ENCODE measurements around the gene CLASP2. TPM values are rescaled to one million over a fixed set of nuclear protein-coding genes. Genes with fewer than 3 reads are reported as not detected.
"Not testable (repeated sequence)": the region's sequence is repeated elsewhere in the genome, so short reads cannot be mapped to it uniquely, and the experiment has no call there.

CLASP2 gene
- total and polyA plus RNA-seq, 5 donors from 2014 or later, result 7.9 to 65.9 (median 13.3) TPM

DNA sequence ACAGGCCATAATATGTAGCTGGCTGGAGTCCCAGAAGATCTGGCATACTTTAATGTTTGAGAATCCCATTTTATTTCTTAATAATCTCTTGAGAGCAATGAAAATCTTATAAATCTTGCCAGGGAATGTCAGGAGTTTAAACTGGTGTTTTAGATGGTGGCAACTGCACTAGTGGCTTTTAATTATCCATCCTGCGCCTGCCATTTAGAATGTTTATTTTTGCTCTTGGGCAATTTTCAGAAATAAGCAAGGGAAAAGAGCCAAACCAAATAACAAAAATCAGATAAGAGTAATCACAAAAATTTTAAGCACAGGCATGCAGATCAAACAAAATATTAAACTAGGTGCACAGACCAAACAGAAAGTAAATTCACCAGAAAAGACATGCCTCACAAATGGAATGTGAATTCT lies 235.9 kb downstream of the CLASP2 start:
- H3K27me3 ChIP-seq (ENCODE audit: control insufficient read depth, insufficient read depth, low read length), result no peaks in the 10 kb centered on the region
- DNase-seq, result no peak
- no peaks in the 10 kb centered on the region for H3K4me1 Mint-ChIP-seq
- H3K4me3 ChIP-seq (ENCODE audit: low read depth, low read length), result no peak overlapping the region
- H3K4me1 ChIP-seq (ENCODE audit: control insufficient read depth, insufficient read depth, low read length, poor library complexity, severe bottlenecking), result no peaks in the 10 kb centered on the region
- peaks cover 3% of the 10 kb centered on the region for H3K36me3 Mint-ChIP-seq
- H3K9me3 Mint-ChIP-seq, result no peaks in the 10 kb centered on the region
- H3K9me3 ChIP-seq (ENCODE audit: control insufficient read depth in 2 of 2, low read length in 2 of 2), result no peaks in the 10 kb centered on the region
- no peak overlapping the region for H3K27ac ChIP-seq (ENCODE audit: insufficient read depth, low read length, poor library complexity, severe bottlenecking)
- ATAC-seq (ENCODE audit: low read depth in 2 of 2), result no peak
- H3K27me3 Mint-ChIP-seq, result no peaks in the 10 kb centered on the region
- H3K4me3 Mint-ChIP-seq, result no peak overlapping the region
- H3K27ac Mint-ChIP-seq, result no peak overlapping the region
- H3K36me3 ChIP-seq (ENCODE audit: control insufficient read depth, insufficient read depth, low read length), result no peaks in the 10 kb centered on the region

DNA sequence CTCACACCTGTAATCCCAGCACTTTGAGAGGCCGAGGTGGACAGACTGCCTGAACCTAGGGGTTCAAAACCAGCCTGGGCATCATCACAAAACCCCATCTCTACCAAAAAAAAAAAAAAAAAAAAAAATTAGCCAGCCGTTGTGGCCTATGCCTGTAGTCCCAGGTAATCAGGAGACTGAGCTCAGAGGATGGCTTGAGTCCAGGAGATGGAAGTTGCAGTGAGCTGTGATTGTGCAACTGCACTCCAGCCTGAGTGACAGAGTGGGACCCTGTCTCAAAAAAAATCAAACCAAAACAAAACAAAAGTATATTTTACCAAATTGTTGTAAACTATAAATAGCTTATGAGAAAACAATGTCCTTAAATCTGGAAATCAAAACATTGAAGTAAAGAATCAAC lies 243.2 kb downstream of the CLASP2 start:
- no peak for ATAC-seq (ENCODE audit: low read depth in 2 of 2)
- Histone ChIP-seq H3K27ac (ENCODE audit: insufficient read depth, low read length, poor library complexity, severe bottlenecking) (no peak overlapping the region), H3K9me3 (ENCODE audit: control insufficient read depth in 2 of 2, low read length in 2 of 2) (no peaks in the 10 kb centered on the region), H3K4me3 (ENCODE audit: low read depth, low read length) (no peak overlapping the region), H3K27me3 (ENCODE audit: control insufficient read depth, insufficient read depth, low read length) (no peaks in the 10 kb centered on the region), H3K4me1 (ENCODE audit: control insufficient read depth, insufficient read depth, low read length, poor library complexity, severe bottlenecking) (no peaks in the 10 kb centered on the region), H3K36me3 (ENCODE audit: control insufficient read depth, insufficient read depth, low read length) (no peaks in the 10 kb centered on the region)
- peaks cover 3% of the 10 kb centered on the region for H3K36me3 Mint-ChIP-seq
- H3K4me3 Mint-ChIP-seq, result no peak overlapping the region
- no peaks in the 10 kb centered on the region for H3K9me3 Mint-ChIP-seq
- H3K4me1 Mint-ChIP-seq, result no peaks in the 10 kb centered on the region
- DNase-seq, result no peak
- H3K27ac Mint-ChIP-seq, result no peak overlapping the region
- no peaks in the 10 kb centered on the region for H3K27me3 Mint-ChIP-seq

- Histone ChIP-seq H3K4me3 (ENCODE audit: low read depth, low read length) (no peak overlapping the region), H3K36me3 (ENCODE audit: control insufficient read depth, insufficient read depth, low read length) (no peaks in the 10 kb centered on the region), H3K27ac (ENCODE audit: insufficient read depth, low read length, poor library complexity, severe bottlenecking) (no peak overlapping the region), H3K4me1 (ENCODE audit: control insufficient read depth, insufficient read depth, low read length, poor library complexity, severe bottlenecking) (no peaks in the 10 kb centered on the region), H3K9me3 (ENCODE audit: control insufficient read depth in 2 of 2, low read length in 2 of 2) (no peaks in the 10 kb centered on the region), H3K27me3 (ENCODE audit: control insufficient read depth, insufficient read depth, low read length) (no peaks in the 10 kb centered on the region)
- no peak overlapping the region for H3K4me3 Mint-ChIP-seq
- no peaks in the 10 kb centered on the region for H3K27me3 Mint-ChIP-seq
- no peaks in the 10 kb centered on the region for H3K9me3 Mint-ChIP-seq
- ATAC-seq (ENCODE audit: low read depth in 2 of 2) (no peak), DNase-seq (no peak)
- no peak overlapping the region for H3K27ac Mint-ChIP-seq
- H3K36me3 Mint-ChIP-seq, result peaks cover 3% of the 10 kb centered on the region
- H3K4me1 Mint-ChIP-seq, result no peaks in the 10 kb centered on the region
These were observed 244.2 kb downstream of the CLASP2 start for GRCh38 chr3:33473813-33474212.

GRCh38 chr3:33467786-33468185 lies 250.3 kb downstream of the CLASP2 start:
- DNase-seq (no peak), ATAC-seq (ENCODE audit: low read depth in 2 of 2) (no peak)
- no peaks in the 10 kb centered on the region for H3K9me3 ChIP-seq (ENCODE audit: control insufficient read depth in 2 of 2, low read length in 2 of 2)
- H3K4me1 ChIP-seq (ENCODE audit: control insufficient read depth, insufficient read depth, low read length, poor library complexity, severe bottlenecking), result no peaks in the 10 kb centered on the region
- H3K27ac Mint-ChIP-seq, result no peak overlapping the region
- H3K27me3 Mint-ChIP-seq, result no peaks in the 10 kb centered on the region
- H3K4me3 ChIP-seq (ENCODE audit: low read depth, low read length), result no peak overlapping the region
- no peaks in the 10 kb centered on the region for H3K36me3 ChIP-seq (ENCODE audit: control insufficient read depth, insufficient read depth, low read length)
- H3K9me3 Mint-ChIP-seq, result peaks cover 0 to 3% (median 0%) of the 10 kb centered on the region in 7 donors
- peaks cover 10% of the 10 kb centered on the region for H3K36me3 Mint-ChIP-seq
- H3K4me1 Mint-ChIP-seq, result no peaks in the 10 kb centered on the region
- H3K4me3 Mint-ChIP-seq, result no peak overlapping the region
- no peaks in the 10 kb centered on the region for H3K27me3 ChIP-seq (ENCODE audit: control insufficient read depth, insufficient read depth, low read length)
- H3K27ac ChIP-seq (ENCODE audit: insufficient read depth, low read length, poor library complexity, severe bottlenecking), result no peak overlapping the region

DNA sequence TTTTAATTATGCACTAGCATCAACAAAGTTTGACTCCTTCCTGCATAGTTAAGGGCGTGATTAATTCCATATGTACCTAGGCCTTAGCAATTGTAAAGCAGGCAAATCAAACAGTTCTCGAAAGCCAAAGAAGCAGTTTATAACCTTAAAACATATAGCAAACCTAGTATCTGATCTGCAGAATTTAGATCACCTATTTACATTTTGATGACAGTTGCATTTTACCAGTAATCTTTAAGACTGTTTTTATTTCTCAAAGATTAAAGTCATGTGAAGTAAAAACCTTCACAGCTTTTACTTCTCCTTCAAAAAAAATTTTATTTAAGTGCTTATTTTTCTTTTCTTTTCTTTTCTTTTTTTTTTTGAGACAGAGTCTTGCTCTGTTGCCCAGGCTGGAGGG lies 257.0 kb downstream of the CLASP2 start:
- no peaks in the 10 kb centered on the region for H3K27me3 Mint-ChIP-seq
- H3K36me3 Mint-ChIP-seq, result peaks cover 19% of the 10 kb centered on the region
- DNase-seq (no peak), ATAC-seq (ENCODE audit: low read depth in 2 of 2) (no peak)
- no peaks in the 10 kb centered on the region for H3K4me1 ChIP-seq (ENCODE audit: control insufficient read depth, insufficient read depth, low read length, poor library complexity, severe bottlenecking)
- H3K4me1 Mint-ChIP-seq, result no peaks in the 10 kb centered on the region
- H3K4me3 Mint-ChIP-seq, result no peak overlapping the region
- peaks cover 0 to 24% (median 3%) of the 10 kb centered on the region in 7 donors for H3K9me3 Mint-ChIP-seq
- H3K4me3 ChIP-seq (ENCODE audit: low read depth, low read length), result no peak overlapping the region
- no peak overlapping the region for H3K27ac ChIP-seq (ENCODE audit: insufficient read depth, low read length, poor library complexity, severe bottlenecking)
- H3K27ac Mint-ChIP-seq, result no peak overlapping the region
- H3K27me3 ChIP-seq (ENCODE audit: control insufficient read depth, insufficient read depth, low read length), result no peaks in the 10 kb centered on the region
- H3K9me3 ChIP-seq (ENCODE audit: control insufficient read depth in 2 of 2, low read length in 2 of 2), result no peaks in the 10 kb centered on the region
- no peaks in the 10 kb centered on the region for H3K36me3 ChIP-seq (ENCODE audit: control insufficient read depth, insufficient read depth, low read length)

DNA sequence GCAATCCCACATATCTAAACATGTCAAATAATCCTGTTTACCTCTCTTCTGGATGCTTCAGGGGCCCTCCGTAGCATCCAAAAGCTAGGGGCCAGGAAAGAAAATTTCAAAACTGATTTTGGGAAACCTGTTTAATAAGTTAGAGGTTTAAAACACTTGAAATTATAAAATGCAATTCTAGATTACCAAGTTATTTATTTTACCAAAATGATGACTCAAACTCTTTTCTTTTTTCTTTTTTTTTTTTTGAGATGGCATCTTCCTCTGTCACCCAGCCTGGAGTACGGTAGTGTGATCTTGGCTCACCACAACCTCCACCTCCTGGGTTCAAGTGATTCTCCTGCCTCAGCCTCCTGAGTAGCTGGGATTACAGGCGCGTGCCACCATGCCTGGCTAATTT lies 258.5 kb downstream of the CLASP2 start:
- not testable (repeated sequence) for H3K4me3 Mint-ChIP-seq; DNase-seq; H3K9me3 ChIP-seq (ENCODE audit: control insufficient read depth in 2 of 2, low read length in 2 of 2); ATAC-seq (ENCODE audit: low read depth in 2 of 2); H3K4me1 ChIP-seq (ENCODE audit: control insufficient read depth, insufficient read depth, low read length, poor library complexity, severe bottlenecking); H3K27ac ChIP-seq (ENCODE audit: insufficient read depth, low read length, poor library complexity, severe bottlenecking); H3K27ac Mint-ChIP-seq; H3K4me3 ChIP-seq (ENCODE audit: low read depth, low read length); H3K4me1 Mint-ChIP-seq; H3K27me3 ChIP-seq (ENCODE audit: control insufficient read depth, insufficient read depth, low read length); H3K36me3 ChIP-seq (ENCODE audit: control insufficient read depth, insufficient read depth, low read length); H3K27me3 Mint-ChIP-seq
- Mint-ChIP-seq H3K36me3 (peaks cover 19% of the 10 kb centered on the region), H3K9me3 (peaks cover 0 to 24% (median 3%) of the 10 kb centered on the region in 7 donors)

- DNase-seq, result no peak
- H3K4me3 Mint-ChIP-seq, result no peak overlapping the region
- ATAC-seq (ENCODE audit: low read depth in 2 of 2), result no peak
- no peaks in the 10 kb centered on the region for H3K36me3 ChIP-seq (ENCODE audit: control insufficient read depth, insufficient read depth, low read length)
- no peak overlapping the region for H3K27ac Mint-ChIP-seq
- no peaks in the 10 kb centered on the region for H3K4me1 ChIP-seq (ENCODE audit: control insufficient read depth, insufficient read depth, low read length, poor library complexity, severe bottlenecking)
- no peaks in the 10 kb centered on the region for H3K27me3 ChIP-seq (ENCODE audit: control insufficient read depth, insufficient read depth, low read length)
- no peaks in the 10 kb centered on the region for H3K9me3 ChIP-seq (ENCODE audit: control insufficient read depth in 2 of 2, low read length in 2 of 2)
- peaks cover 17% of the 10 kb centered on the region for H3K36me3 Mint-ChIP-seq
- H3K4me3 ChIP-seq (ENCODE audit: low read depth, low read length), result no peak overlapping the region
- no peak overlapping the region for H3K27ac ChIP-seq (ENCODE audit: insufficient read depth, low read length, poor library complexity, severe bottlenecking)
- H3K4me1 Mint-ChIP-seq, result peaks cover 0 to 4% (median 2%) of the 10 kb centered on the region in 4 donors
- peaks cover 0 to 24% (median 5%) of the 10 kb centered on the region in 7 donors for H3K9me3 Mint-ChIP-seq
- H3K27me3 Mint-ChIP-seq, result no peaks in the 10 kb centered on the region
These were observed 259.6 kb downstream of the CLASP2 start for GRCh38 chr3:33458446-33458845.

DNA sequence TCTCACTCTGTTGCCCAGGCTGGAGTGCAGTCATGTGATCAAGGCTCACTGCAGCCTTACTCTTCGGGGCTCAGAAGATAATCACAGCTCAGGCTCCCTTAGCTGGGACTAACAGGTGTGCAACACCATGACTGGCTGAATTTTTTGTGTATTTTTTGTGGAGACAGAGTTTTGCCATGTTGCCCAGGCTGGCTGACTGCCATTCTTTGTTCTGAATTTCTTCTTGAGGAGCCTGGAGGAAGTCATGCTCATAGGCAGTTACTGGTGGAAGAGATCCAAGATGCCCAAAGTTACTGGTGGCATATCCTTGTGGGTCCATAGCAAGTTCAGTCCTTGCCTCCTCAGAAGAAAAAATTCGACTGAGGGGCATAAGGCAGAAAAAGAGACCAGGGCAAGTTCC lies 261.3 kb downstream of the CLASP2 start:
- Histone ChIP-seq H3K4me1 (ENCODE audit: control insufficient read depth, insufficient read depth, low read length, poor library complexity, severe bottlenecking) (no peaks in the 10 kb centered on the region), H3K27ac (ENCODE audit: insufficient read depth, low read length, poor library complexity, severe bottlenecking) (no peak overlapping the region), H3K36me3 (ENCODE audit: control insufficient read depth, insufficient read depth, low read length) (no peaks in the 10 kb centered on the region), H3K9me3 (ENCODE audit: control insufficient read depth in 2 of 2, low read length in 2 of 2) (no peaks in the 10 kb centered on the region), H3K4me3 (ENCODE audit: low read depth, low read length) (no peak overlapping the region), H3K27me3 (ENCODE audit: control insufficient read depth, insufficient read depth, low read length) (no peaks in the 10 kb centered on the region)
- Mint-ChIP-seq H3K4me1 (peaks cover 0 to 4% (median 2%) of the 10 kb centered on the region in 4 donors), H3K36me3 (peaks cover 20% of the 10 kb centered on the region), H3K4me3 (no peak overlapping the region), H3K27me3 (no peaks in the 10 kb centered on the region), H3K9me3 (peaks cover 0 to 24% (median 5%) of the 10 kb centered on the region in 7 donors), H3K27ac (no peak overlapping the region)
- ATAC-seq (ENCODE audit: low read depth in 2 of 2) (no peak), DNase-seq (no peak)

Measured in CD4-positive, CD25-positive, alpha-beta regulatory T cell (primary cell).